ENCODE measurements around the gene MTAP. TPM values are rescaled to one million over a fixed set of nuclear protein-coding genes. Genes with fewer than 3 reads are reported as not detected.

Gene MTAP
- total RNA-seq, 1 donor from 2014 or later = 37.2 TPM

DNA sequence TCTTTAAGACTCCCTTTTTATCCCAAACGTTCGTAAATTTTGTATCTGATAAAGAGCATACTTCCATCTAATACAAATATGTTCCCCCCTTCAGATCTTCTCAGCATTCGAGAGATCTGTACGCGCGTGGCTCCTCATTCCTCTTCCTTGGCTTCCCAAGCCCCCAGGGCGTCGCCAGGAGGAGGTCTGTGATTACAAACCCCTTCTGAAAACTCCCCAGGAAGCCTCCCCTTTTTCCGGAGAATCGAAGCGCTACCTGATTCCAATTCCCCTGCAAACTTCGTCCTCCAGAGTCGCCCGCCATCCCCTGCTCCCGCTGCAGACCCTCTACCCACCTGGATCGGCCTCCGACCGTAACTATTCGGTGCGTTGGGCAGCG is 171.9 kb downstream of the MTAP start:
- Mint-ChIP-seq H3K4me3 (ENCODE audit: unreplicated experiment) (peak overlapping the region; percentile 88), H3K4me1 (ENCODE audit: unreplicated experiment) (peaks cover 19% of the 10 kb centered on the region), H3K27ac (ENCODE audit: unreplicated experiment) (peak overlapping the region; percentile 8), H3K27me3 (ENCODE audit: unreplicated experiment) (peaks cover 28% of the 10 kb centered on the region), H3K36me3 (ENCODE audit: low read depth, unreplicated experiment) (no peaks in the 10 kb centered on the region), H3K9me3 (ENCODE audit: unreplicated experiment) (no peaks in the 10 kb centered on the region)
- peak; percentile 14 for DNase-seq (ENCODE audit: low spot score)
- no peak for TF ChIP-seq CTCF (IDR thresholded peaks at IDR 0.05; ENCODE audit: unreplicated experiment)

DNA sequence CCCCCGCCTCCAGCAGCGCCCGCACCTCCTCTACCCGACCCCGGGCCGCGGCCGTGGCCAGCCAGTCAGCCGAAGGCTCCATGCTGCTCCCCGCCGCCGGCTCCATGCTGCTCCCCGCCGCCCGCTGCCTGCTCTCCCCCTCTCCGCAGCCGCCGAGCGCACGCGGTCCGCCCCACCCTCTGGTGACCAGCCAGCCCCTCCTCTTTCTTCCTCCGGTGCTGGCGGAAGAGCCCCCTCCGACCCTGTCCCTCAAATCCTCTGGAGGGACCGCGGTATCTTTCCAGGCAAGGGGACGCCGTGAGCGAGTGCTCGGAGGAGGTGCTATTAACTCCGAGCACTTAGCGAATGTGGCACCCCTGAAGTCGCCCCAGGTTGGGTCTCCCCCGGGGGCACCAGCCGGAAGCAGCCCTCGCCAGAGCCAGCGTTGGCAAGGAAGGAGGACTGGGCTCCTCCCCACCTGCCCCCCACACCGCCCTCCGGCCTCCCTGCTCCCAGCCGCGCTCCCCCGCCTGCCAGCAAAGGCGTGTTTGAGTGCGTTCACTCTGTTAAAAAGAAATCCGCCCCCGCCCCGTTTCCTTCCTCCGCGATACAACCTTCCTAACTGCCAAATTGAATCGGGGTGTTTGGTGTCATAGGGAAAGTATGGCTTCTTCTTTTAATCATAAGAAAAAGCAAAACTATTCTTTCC is 172.4 kb downstream of the MTAP start:
- H3K27me3 Mint-ChIP-seq (ENCODE audit: unreplicated experiment) = peaks cover 27% of the 10 kb centered on the region
- peak; percentile 51 for DNase-seq (ENCODE audit: low spot score)
- H3K9me3 Mint-ChIP-seq (ENCODE audit: unreplicated experiment) = no peaks in the 10 kb centered on the region
- peak overlapping the region; percentile 88 for H3K4me3 Mint-ChIP-seq (ENCODE audit: unreplicated experiment)
- H3K36me3 Mint-ChIP-seq (ENCODE audit: low read depth, unreplicated experiment) = no peaks in the 10 kb centered on the region
- H3K4me1 Mint-ChIP-seq (ENCODE audit: unreplicated experiment) = peaks cover 18% of the 10 kb centered on the region
- TF ChIP-seq CTCF (IDR thresholded peaks at IDR 0.05; ENCODE audit: unreplicated experiment) = no peak
- H3K27ac Mint-ChIP-seq (ENCODE audit: unreplicated experiment) = no peak overlapping the region

- no peaks in the 10 kb centered on the region for H3K9me3 Mint-ChIP-seq (ENCODE audit: unreplicated experiment)
- H3K36me3 Mint-ChIP-seq (ENCODE audit: low read depth, unreplicated experiment) = no peaks in the 10 kb centered on the region
- no peak for DNase-seq (ENCODE audit: low spot score)
- H3K4me3 Mint-ChIP-seq (ENCODE audit: unreplicated experiment) = no peak overlapping the region
- TF ChIP-seq CTCF (IDR thresholded peaks at IDR 0.05; ENCODE audit: unreplicated experiment) = no peak
- H3K27me3 Mint-ChIP-seq (ENCODE audit: unreplicated experiment) = peaks cover 16% of the 10 kb centered on the region
- H3K27ac Mint-ChIP-seq (ENCODE audit: unreplicated experiment) = no peak overlapping the region
- peaks cover 11% of the 10 kb centered on the region for H3K4me1 Mint-ChIP-seq (ENCODE audit: unreplicated experiment)
These were observed 174.0 kb downstream of the MTAP start for GRCh38 chr9:21976334-21976875.

DNA sequence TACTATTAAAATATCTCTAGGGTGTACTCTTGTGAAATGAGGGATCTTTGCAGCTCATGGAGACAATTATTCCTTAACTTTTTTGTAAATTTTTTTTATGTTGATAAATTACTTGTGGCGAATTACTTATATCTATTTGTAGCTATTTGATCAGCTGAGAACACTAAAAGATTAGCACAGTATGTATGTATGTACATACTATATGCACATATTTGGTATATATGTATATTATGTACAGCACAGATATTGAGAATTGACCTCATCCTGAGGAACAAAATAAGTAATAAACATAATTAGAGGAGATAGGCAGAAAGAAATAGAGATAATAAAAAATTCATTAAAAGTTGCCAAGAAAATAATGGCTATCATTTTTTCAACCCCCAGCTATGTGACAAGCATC is 180.0 kb downstream of the MTAP start:
- H3K4me3 Mint-ChIP-seq (ENCODE audit: unreplicated experiment) = no peak overlapping the region
- H3K9me3 Mint-ChIP-seq (ENCODE audit: unreplicated experiment) = no peaks in the 10 kb centered on the region
- no peak for DNase-seq (ENCODE audit: low spot score)
- H3K36me3 Mint-ChIP-seq (ENCODE audit: low read depth, unreplicated experiment) = no peaks in the 10 kb centered on the region
- H3K27ac Mint-ChIP-seq (ENCODE audit: unreplicated experiment) = no peak overlapping the region
- H3K4me1 Mint-ChIP-seq (ENCODE audit: unreplicated experiment) = no peaks in the 10 kb centered on the region
- peaks cover 7% of the 10 kb centered on the region for H3K27me3 Mint-ChIP-seq (ENCODE audit: unreplicated experiment)
- TF ChIP-seq CTCF (IDR thresholded peaks at IDR 0.05; ENCODE audit: unreplicated experiment) = no peak

GRCh38 chr9:21982861-21983560 is 180.6 kb downstream of the MTAP start:
- no peak for TF ChIP-seq CTCF (IDR thresholded peaks at IDR 0.05; ENCODE audit: unreplicated experiment)
- Mint-ChIP-seq H3K9me3 (ENCODE audit: unreplicated experiment) (no peaks in the 10 kb centered on the region), H3K27me3 (ENCODE audit: unreplicated experiment) (peaks cover 7% of the 10 kb centered on the region)

More at GRCh38 chr9:21982861-21983560, 180.6 kb downstream of the MTAP start:
- no peak for DNase-seq (ENCODE audit: low spot score)
- H3K27ac Mint-ChIP-seq (ENCODE audit: unreplicated experiment) = no peak overlapping the region
- H3K36me3 Mint-ChIP-seq (ENCODE audit: low read depth, unreplicated experiment) = no peaks in the 10 kb centered on the region
- no peaks in the 10 kb centered on the region for H3K4me1 Mint-ChIP-seq (ENCODE audit: unreplicated experiment)
- H3K4me3 Mint-ChIP-seq (ENCODE audit: unreplicated experiment) = no peak overlapping the region

All from endothelial cell (in vitro differentiated cells).